Keratinocyte (primary cell): Measurements from ENCODE around the gene YTHDF2.

Experiments
- EZH2 ChIP-seq: IDR thresholded peaks from one replicate; pipeline ENCODE4 v1.6.1; 2012; ENCODE audit warnings: inconsistent platforms, mild to moderate bottlenecking, low read length, moderate library complexity
- TF ChIP-seq, protein P1 (sequence below), 3 experiments: IDR thresholded peaks in 1 of 3; conservative IDR thresholded peaks in 1 of 3; optimal IDR thresholded peaks in 1 of 3; 2 replicates in 2 of 3; 3 replicates in 1 of 3; pipeline versions ENCODE3 to v1.5.1; 2011; ENCODE audit warnings: low read length in 3 of 3, mild to moderate bottlenecking in 3 of 3, moderate library complexity in 2 of 3, control low read depth in 1 of 3, inconsistent platforms in 1 of 3; ENCODE audit not compliant: insufficient read depth in 2 of 3; ENCODE audit errors: extremely low read depth in 1 of 3

GRCh38 chr1:28737307-28738132, 780 bp downstream of the YTHDF2 start:
- TF ChIP-seq, protein P1, sequence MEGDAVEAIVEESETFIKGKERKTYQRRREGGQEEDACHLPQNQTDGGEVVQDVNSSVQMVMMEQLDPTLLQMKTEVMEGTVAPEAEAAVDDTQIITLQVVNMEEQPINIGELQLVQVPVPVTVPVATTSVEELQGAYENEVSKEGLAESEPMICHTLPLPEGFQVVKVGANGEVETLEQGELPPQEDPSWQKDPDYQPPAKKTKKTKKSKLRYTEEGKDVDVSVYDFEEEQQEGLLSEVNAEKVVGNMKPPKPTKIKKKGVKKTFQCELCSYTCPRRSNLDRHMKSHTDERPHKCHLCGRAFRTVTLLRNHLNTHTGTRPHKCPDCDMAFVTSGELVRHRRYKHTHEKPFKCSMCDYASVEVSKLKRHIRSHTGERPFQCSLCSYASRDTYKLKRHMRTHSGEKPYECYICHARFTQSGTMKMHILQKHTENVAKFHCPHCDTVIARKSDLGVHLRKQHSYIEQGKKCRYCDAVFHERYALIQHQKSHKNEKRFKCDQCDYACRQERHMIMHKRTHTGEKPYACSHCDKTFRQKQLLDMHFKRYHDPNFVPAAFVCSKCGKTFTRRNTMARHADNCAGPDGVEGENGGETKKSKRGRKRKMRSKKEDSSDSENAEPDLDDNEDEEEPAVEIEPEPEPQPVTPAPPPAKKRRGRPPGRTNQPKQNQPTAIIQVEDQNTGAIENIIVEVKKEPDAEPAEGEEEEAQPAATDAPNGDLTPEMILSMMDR (optimal IDR thresholded peaks at IDR 0.05 in 1 of 3, IDR thresholded peaks at IDR 0.05 in 1 of 3, conservative IDR thresholded peaks at IDR 0.05 in 1 of 3; ENCODE audit: extremely low read depth in 1 of 3, insufficient read depth in 2 of 3, low read length in 3 of 3), result no peak
- no peak for TF ChIP-seq EZH2
